ENCODE measurements around the gene TRMT61A. TPM values are rescaled to one million over a fixed set of nuclear protein-coding genes. Genes with fewer than 3 reads are reported as not detected.

Gene TRMT61A
- total and polyA plus RNA-seq, 10 of the 15 experiments (the other 5 are each of a cell fraction or from before 2014, with no cell fraction given): 0.11 to 21.9 (median 11.4) TPM

- ATAC-seq: no peak
- TF ChIP-seq ZNF207 (IDR thresholded peaks at IDR 0.05; ENCODE audit: borderline replicate concordance): no peak
- no peak for TF ChIP-seq SRF (IDR thresholded peaks at IDR 0.05; ENCODE audit: low read depth in 2 of 2, low read length in 2 of 2)
- no peak for TF ChIP-seq ZZZ3 (IDR thresholded peaks at IDR 0.05; ENCODE audit: control insufficient read depth, insufficient read length, low read depth)
- TF ChIP-seq STAT3 (IDR thresholded peaks at IDR 0.05; ENCODE audit: low read depth, low read length): no peak
- no peak for TF ChIP-seq JUND (IDR thresholded peaks at IDR 0.05; ENCODE audit: low read depth, low read length)
- TF ChIP-seq SKIL (IDR thresholded peaks at IDR 0.05; ENCODE audit: low read depth, poor library complexity, severe bottlenecking): no peak
- no peak for TF ChIP-seq ZNF592 (IDR thresholded peaks at IDR 0.05)
- TF ChIP-seq IRF4 (IDR thresholded peaks at IDR 0.05; ENCODE audit: low read depth, low read length): no peak
- TF ChIP-seq TAF1 (IDR thresholded peaks at IDR 0.05; ENCODE audit: borderline replicate concordance, low read depth, low read length): no peak
- no peak for TF ChIP-seq KAT2A (conservative IDR thresholded peaks at IDR 0.05; ENCODE audit: control insufficient read depth, low read depth, low read length)
- no peak for TF ChIP-seq ZNF384 (IDR thresholded peaks at IDR 0.05; ENCODE audit: borderline replicate concordance, low read depth, low read length)
Observed at GRCh38 chr14:103508521-103509329, 20.3 kb upstream of the TRMT61A start.

More at GRCh38 chr14:103508521-103509329, 20.3 kb upstream of the TRMT61A start:
- no TSS peak for BruUV-seq (replicated peaks)
- Histone ChIP-seq H3K36me3 (ENCODE audit: control insufficient read depth in 2 of 2, insufficient read depth in 2 of 2, low read length in 1 of 2) (peaks cover 11 to 12% of the 10 kb centered on the region in 2 experiments; a peak in 3 of 4 replicates), H3K4me2 (ENCODE audit: control insufficient read depth, insufficient read depth) (no peak overlapping the region), H3K4me3 (no peak overlapping the region), H4K20me1 (ENCODE audit: control insufficient read depth, insufficient read depth) (no peaks in the 10 kb centered on the region), H3K79me2 (ENCODE audit: control insufficient read depth, insufficient read depth, low read length) (no peaks in the 10 kb centered on the region), H3K27ac (ENCODE audit: control insufficient read depth, insufficient read depth) (no peak overlapping the region), H2AFZ (ENCODE audit: control insufficient read depth, low read depth, low read length) (no peak overlapping the region), H3K4me1 (ENCODE audit: control insufficient read depth, insufficient read depth, low read length) (no peaks in the 10 kb centered on the region), H3K27me3 (replicated peaks in 1 of 2; ENCODE audit: control insufficient read depth in 2 of 2, insufficient read depth in 2 of 2, low read length in 1 of 2) (no peaks in the 10 kb centered on the region), H3K9me3 (replicated peaks; ENCODE audit: control insufficient read depth, insufficient read depth, low read length) (no peaks in the 10 kb centered on the region), H3K9ac (ENCODE audit: control insufficient read depth, insufficient read depth, low read length) (no peak overlapping the region)
- 82% methylated on average over 16 of the region's 16 CpGs for WGBS (ENCODE audit: insufficient coverage, insufficient replicate concordance, low lambda C conversion rate, missing lambda C conversion rate)
- ChIA-PET SMC1A (ENCODE audit: uncharacterized antibody, unreplicated experiment) (no interaction called here), POLR2A (interaction anchor here (0.7 kb wide), 1 partner anchor 330 kb away, joined by 4 read pairs; no protein-coding TSS in a partner anchor), CTCF (interaction anchor here (1.1 kb wide), 2 partner anchors 9 to 10 kb away, joined by 3 read pairs; no protein-coding TSS in a partner anchor), RAD21 (ENCODE audit: unreplicated experiment) (no interaction called here)
- DNase-seq (ENCODE audit: low read depth, low spot score) (no peak), FAIRE-seq (no peak)
- in situ Hi-C loops (cut with MboI) (no loop called here), intact Hi-C loops (cut with micrococcal nuclease; ENCODE audit: unreplicated experiment) (no loop called here)
